B cell (primary cell): ENCODE results near the gene ARHGAP45.

Experiments
- EZH2 ChIP-seq: IDR thresholded peaks from 2 replicates; pipeline ENCODE4 v1.6.1; 2012; ENCODE audit warnings: borderline replicate concordance, low read depth, mild to moderate bottlenecking, moderate library complexity, low read length; ENCODE audit not compliant: insufficient read depth, poor library complexity, severe bottlenecking
- TF ChIP-seq, protein P1 (sequence below): fragments of 200-600 bp; IDR thresholded peaks from one replicate; pipeline ENCODE4 v1.8.0; 2022; ENCODE audit warnings: antibody characterized with exemption, mild to moderate bottlenecking

DNA sequence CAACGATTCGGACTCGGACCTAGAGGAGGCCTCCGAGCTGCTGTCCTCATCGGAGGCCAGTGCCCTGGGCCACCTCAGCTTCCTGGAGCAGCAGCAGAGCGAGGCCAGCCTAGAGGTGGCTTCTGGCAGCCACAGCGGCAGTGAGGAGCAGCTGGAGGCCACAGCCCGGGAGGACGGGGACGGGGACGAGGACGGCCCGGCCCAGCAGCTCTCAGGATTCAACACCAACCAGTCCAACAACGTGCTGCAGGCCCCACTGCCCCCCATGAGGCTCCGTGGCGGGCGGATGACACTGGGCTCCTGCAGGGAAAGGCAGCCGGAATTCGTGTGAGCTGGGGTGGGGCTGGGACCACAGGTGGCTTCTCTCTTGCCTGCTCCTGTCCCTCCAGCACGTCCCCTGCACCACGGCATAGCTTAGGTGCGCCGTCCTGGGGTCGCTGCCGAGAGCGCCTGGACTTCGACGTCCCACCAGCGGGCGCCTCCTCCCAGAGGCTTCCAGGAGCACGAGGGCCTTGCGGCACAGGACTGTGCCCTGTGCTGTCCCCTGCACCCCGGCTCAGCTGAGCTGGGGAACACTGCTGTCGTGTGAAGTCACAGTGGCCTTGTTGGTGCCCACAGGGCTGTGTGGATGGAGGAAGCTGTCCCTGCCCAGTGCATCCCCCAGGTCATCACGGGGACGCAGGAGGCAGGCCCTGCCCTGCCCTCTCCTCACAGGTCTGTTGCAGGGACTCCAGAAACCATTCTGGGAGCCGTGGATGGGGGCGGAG, 18.9 kb downstream of the ARHGAP45 start:
- TF ChIP-seq, protein P1, sequence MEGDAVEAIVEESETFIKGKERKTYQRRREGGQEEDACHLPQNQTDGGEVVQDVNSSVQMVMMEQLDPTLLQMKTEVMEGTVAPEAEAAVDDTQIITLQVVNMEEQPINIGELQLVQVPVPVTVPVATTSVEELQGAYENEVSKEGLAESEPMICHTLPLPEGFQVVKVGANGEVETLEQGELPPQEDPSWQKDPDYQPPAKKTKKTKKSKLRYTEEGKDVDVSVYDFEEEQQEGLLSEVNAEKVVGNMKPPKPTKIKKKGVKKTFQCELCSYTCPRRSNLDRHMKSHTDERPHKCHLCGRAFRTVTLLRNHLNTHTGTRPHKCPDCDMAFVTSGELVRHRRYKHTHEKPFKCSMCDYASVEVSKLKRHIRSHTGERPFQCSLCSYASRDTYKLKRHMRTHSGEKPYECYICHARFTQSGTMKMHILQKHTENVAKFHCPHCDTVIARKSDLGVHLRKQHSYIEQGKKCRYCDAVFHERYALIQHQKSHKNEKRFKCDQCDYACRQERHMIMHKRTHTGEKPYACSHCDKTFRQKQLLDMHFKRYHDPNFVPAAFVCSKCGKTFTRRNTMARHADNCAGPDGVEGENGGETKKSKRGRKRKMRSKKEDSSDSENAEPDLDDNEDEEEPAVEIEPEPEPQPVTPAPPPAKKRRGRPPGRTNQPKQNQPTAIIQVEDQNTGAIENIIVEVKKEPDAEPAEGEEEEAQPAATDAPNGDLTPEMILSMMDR: no peak
- TF ChIP-seq EZH2: no peak
